Keratinocyte (primary cell): ENCODE data around the gene RASSF9.

Source experiments
- CTCF ChIP-seq, 3 experiments: IDR thresholded peaks in 1 of 3; conservative IDR thresholded peaks in 1 of 3; optimal IDR thresholded peaks in 1 of 3; 2 replicates in 2 of 3; 3 replicates in 1 of 3; pipeline versions ENCODE3 to v1.5.1; 2011; ENCODE audit warnings: low read length in 3 of 3, mild to moderate bottlenecking in 3 of 3, moderate library complexity in 2 of 3, control low read depth in 1 of 3, inconsistent platforms in 1 of 3; ENCODE audit not compliant: insufficient read depth in 2 of 3; ENCODE audit errors: extremely low read depth in 1 of 3
- EZH2 ChIP-seq: IDR thresholded peaks from one replicate; pipeline ENCODE4 v1.6.1; 2012; ENCODE audit warnings: inconsistent platforms, mild to moderate bottlenecking, low read length, moderate library complexity

DNA sequence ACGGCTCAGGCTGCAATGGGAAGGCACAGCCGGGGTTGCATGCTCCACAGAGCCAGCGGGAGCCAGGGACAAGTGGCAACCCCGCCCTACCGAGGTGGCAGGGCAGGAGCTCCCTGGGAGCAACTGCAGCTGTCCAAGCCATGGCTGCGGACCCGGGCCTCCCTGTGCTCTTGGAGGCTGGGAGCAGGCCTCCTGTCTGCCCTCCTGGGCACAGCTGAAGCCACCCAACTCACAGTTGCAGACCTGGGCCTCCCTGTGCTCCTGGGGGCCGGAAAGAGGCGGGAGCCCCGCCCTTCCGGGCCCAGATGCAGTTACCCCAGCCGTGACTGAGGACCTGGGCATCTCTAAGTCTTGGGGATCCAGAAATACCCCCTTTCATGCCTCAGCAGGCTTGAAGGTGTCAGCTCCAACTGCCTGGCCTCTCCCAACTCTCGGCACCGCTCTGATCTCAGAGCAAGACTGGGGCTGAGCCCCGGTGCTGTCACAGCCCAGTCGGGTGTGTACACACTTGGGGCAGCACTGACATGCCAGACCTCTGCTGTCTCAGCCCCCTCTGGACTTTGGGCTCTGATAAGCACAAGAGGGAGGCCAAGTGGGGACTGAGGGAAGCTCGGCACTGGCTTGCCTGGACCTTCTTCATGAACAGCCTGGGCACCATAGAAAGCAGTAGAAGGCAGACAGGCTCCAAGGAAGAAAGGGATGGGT lies 7.5 kb upstream of the RASSF9 start:
- TF ChIP-seq EZH2 (no peak), CTCF (optimal IDR thresholded peaks at IDR 0.05 in 1 of 3, IDR thresholded peaks at IDR 0.05 in 1 of 3, conservative IDR thresholded peaks at IDR 0.05 in 1 of 3; ENCODE audit: extremely low read depth in 1 of 3, insufficient read depth in 2 of 3, low read length in 3 of 3) (no peak)
